Gastrocnemius medialis (tissue), 4 donors: Measurements from ENCODE around the gene TRIM68. TPM values are rescaled to one million over a fixed set of nuclear protein-coding genes. Genes with fewer than 3 reads are reported as not detected.
A peak's percentile ranks its signal among the peaks of the same experiment; 100 is the strongest.

Experiments used
- ATAC-seq, 2 donors: fragments of 150-250 bp; one replicate each; pipeline ENCODE4 v1.9.1; 2016
- DNase-seq, 2 donors: peaks; one replicate each; pipeline ENCODE4 v3.0.0-alpha.2; 2019
- H3K27ac ChIP-seq, 4 donors: fragments of 200-600 bp; sonication (generic); 1 replicate in 1 of 4; 2 replicates in 3 of 4; pipeline ENCODE4 v1.5.1; 2016 to 2018; ENCODE audit warnings: mild to moderate bottlenecking in 2 of 4, moderate library complexity in 1 of 4
- H3K27me3 ChIP-seq, 3 donors: fragments of 200-600 bp; sonication (generic) in 2 of 3; 1 replicate in 1 of 3; 2 replicates in 2 of 3; pipeline versions ENCODE4 v1.5.1 to v1.6.0; 2016 to 2019; ENCODE audit warnings: mild to moderate bottlenecking in 1 of 3, moderate library complexity in 1 of 3
- H3K36me3 ChIP-seq, 2 donors: fragments of 200-600 bp; sonication (generic) in 1 of 2; one replicate each; pipeline ENCODE4 v1.5.1; 2017 to 2018
- H3K4me1 ChIP-seq, 2 donors: fragments of 200-600 bp; sonication (generic) in 1 of 2; one replicate each; pipeline ENCODE4 v1.5.1; 2016 to 2017; ENCODE audit warnings: mild to moderate bottlenecking in 2 of 2
- H3K4me3 ChIP-seq, 4 donors: fragments of 200-600 bp; sonication (generic) in 3 of 4; 1 replicate in 1 of 4; 2 replicates in 3 of 4; pipeline ENCODE4 v1.5.1; 2016 to 2019; ENCODE audit warnings: mild to moderate bottlenecking in 2 of 4
- H3K9me3 ChIP-seq, 3 donors: fragments of 200-600 bp; sonication (generic) in 2 of 3; 1 replicate in 1 of 3; 2 replicates in 2 of 3; pipeline ENCODE4 v1.5.1; 2016 to 2019
- POLR2A ChIP-seq, 2 donors: fragments of 450-650 bp; IDR thresholded peaks; one replicate each; pipeline ENCODE4 v1.6.1; 2017; ENCODE audit warnings: antibody characterized with exemption in 2 of 2, mild to moderate bottlenecking in 2 of 2, moderate library complexity in 2 of 2
- in situ Hi-C, 4 donors: fragments of 200-750 bp; cut with MboI; loops; one replicate each; pipeline versions ENCODE4 v1.15.0 to v1.8.0; 2017; ENCODE audit warnings: low sequenced_read_pairs in 4 of 4
- intact Hi-C: fragments of 100-400 bp; cut with DNase I; formaldehyde crosslinking; loops from one replicate; pipeline ENCODE4 v1.15.1; 2023; ENCODE audit warnings: low total_unique reads
- total RNA-seq, 4 donors: library from RNA; depleted of rRNA; stranded (reverse); fragments of >200 nt; gene quantifications; one replicate each; pipeline versions ENCODE4 v1.1.0 to v1.2.3, GENCODE V29; 2016
- TF ChIP-seq, protein P1 (sequence below), 5 experiments: fragments of 450-650 bp in 3 of 5; fragments of 200-600 bp in 2 of 5; sonication (generic) in 2 of 5; IDR thresholded peaks in 4 of 5; conservative IDR thresholded peaks in 1 of 5; 1 replicate in 4 of 5; 2 replicates in 1 of 5; pipeline ENCODE4 v1.5.1; 2016 to 2019; ENCODE audit warnings: antibody characterized with exemption in 5 of 5, mild to moderate bottlenecking in 3 of 5, moderate library complexity in 3 of 5

The TRIM68 gene
- total RNA-seq, 4 donors from 2014 or later = 5.8 to 6.3 (median 6.0) TPM

DNA sequence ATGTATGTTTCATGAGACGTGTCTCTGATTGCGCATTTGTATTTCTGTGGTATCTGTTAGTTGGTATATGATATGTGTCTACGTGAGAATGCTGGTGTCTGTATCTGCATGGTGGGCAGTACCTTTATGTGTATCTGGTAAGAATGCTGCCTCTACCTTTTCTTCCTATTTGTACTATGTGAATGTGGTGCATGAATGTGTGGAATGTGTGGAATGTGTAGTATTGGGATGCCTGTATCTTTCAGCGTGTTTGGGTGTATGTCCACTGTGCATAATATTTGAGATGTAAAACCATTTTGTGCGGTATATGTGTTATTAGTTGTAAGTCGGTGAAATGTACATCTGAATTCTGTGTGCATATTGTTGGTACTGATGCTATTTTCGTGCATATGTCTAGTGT is 33.5 kb upstream of the TRIM68 start:
- Histone ChIP-seq H3K4me3 (no peak overlapping the region), H3K27me3 (no peaks in the 10 kb centered on the region), H3K4me1 (peaks cover 8 to 14% of the 10 kb centered on the region in 2 donors), H3K27ac (peak overlapping the region in 2 of 4 donors; percentile 41 to 59), H3K36me3 (no peaks in the 10 kb centered on the region), H3K9me3 (no peaks in the 10 kb centered on the region)
- TF ChIP-seq, protein P1, sequence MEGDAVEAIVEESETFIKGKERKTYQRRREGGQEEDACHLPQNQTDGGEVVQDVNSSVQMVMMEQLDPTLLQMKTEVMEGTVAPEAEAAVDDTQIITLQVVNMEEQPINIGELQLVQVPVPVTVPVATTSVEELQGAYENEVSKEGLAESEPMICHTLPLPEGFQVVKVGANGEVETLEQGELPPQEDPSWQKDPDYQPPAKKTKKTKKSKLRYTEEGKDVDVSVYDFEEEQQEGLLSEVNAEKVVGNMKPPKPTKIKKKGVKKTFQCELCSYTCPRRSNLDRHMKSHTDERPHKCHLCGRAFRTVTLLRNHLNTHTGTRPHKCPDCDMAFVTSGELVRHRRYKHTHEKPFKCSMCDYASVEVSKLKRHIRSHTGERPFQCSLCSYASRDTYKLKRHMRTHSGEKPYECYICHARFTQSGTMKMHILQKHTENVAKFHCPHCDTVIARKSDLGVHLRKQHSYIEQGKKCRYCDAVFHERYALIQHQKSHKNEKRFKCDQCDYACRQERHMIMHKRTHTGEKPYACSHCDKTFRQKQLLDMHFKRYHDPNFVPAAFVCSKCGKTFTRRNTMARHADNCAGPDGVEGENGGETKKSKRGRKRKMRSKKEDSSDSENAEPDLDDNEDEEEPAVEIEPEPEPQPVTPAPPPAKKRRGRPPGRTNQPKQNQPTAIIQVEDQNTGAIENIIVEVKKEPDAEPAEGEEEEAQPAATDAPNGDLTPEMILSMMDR (IDR thresholded peaks at IDR 0.05 in 4 of 5, conservative IDR thresholded peaks at IDR 0.05 in 1 of 5) = no peak
- TF ChIP-seq POLR2A (IDR thresholded peaks at IDR 0.05) = no peak
- intact Hi-C loops (no loop called here), in situ Hi-C loops (loop anchor here in 2 of 4 donors (25.0 kb wide), 3 partner anchors 346 to 1171 kb away; partner anchors contain the start of genes OR51L1 (in 1 of the 2) and OR52N2 (in 1 of the 2))
- DNase-seq (no peak), ATAC-seq (no peak)

DNA sequence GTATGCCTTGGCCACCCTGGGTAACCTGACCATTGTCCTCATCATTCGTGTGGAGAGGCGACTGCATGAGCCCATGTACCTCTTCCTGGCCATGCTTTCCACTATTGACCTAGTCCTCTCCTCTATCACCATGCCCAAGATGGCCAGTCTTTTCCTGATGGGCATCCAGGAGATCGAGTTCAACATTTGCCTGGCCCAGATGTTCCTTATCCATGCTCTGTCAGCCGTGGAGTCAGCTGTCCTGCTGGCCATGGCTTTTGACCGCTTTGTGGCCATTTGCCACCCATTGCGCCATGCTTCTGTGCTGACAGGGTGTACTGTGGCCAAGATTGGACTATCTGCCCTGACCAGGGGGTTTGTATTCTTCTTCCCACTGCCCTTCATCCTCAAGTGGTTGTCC is 31.9 kb upstream of the TRIM68 start:
- intact Hi-C loops = loop anchor here (5.0 kb wide), 1 partner anchor 362 kb away; no protein-coding TSS in a partner anchor
- Histone ChIP-seq H3K27ac (no peak overlapping the region), H3K9me3 (no peaks in the 10 kb centered on the region), H3K4me3 (no peak overlapping the region), H3K27me3 (no peaks in the 10 kb centered on the region), H3K4me1 (no peaks in the 10 kb centered on the region), H3K36me3 (no peaks in the 10 kb centered on the region)
- ATAC-seq = no peak
- in situ Hi-C loops = loop anchor here in 3 of 4 donors (10.0 to 25.0 kb wide), 4 partner anchors 185 to 1172 kb away; partner anchors contain the start of genes OR51F2 (in 2 of the 3), OR51L1 (in 1 of the 3) and OR52N2 (in 1 of the 3)
- no peak for DNase-seq
- TF ChIP-seq, protein P1 (IDR thresholded peaks at IDR 0.05 in 4 of 5, conservative IDR thresholded peaks at IDR 0.05 in 1 of 5) = no peak
- no peak for TF ChIP-seq POLR2A (IDR thresholded peaks at IDR 0.05)

DNA sequence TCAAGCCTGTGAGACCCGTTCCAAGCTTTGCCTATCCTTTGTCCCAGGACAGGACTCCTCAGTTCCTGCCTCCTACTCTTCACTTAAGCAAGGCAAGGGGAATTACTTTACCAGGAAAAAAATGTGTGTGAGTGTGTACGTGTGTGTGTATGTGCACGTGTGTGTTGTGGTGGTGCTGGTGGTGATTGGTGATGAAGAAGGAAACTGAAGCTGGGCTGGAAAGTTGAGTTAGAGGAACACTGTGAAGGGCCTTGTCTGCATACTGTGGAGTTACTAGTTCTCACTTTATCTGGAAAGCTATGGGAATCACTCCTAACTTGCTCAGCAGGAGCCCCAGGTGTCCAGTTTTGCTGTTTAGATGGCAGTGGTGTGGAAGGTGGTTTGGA is 29.6 kb upstream of the TRIM68 start:
- ATAC-seq (no peak), DNase-seq (no peak)
- Histone ChIP-seq H3K4me1 (no peaks in the 10 kb centered on the region), H3K27me3 (no peaks in the 10 kb centered on the region), H3K9me3 (no peaks in the 10 kb centered on the region), H3K36me3 (no peaks in the 10 kb centered on the region), H3K27ac (no peak overlapping the region), H3K4me3 (no peak overlapping the region)
- TF ChIP-seq POLR2A (IDR thresholded peaks at IDR 0.05) = no peak
- TF ChIP-seq, protein P1 (IDR thresholded peaks at IDR 0.05 in 4 of 5, conservative IDR thresholded peaks at IDR 0.05 in 1 of 5) = no peak
- intact Hi-C loops = loop anchor here (1.0 to 5.0 kb wide), 3 partner anchors 189 to 1715 kb away; no protein-coding TSS in a partner anchor
- in situ Hi-C loops = loop anchor here in 3 of 4 donors (10.0 to 25.0 kb wide), 4 partner anchors 187 to 1175 kb away; partner anchors contain the start of genes OR51F2 (in 2 of the 3), OR51L1 (in 1 of the 3) and OR52N2 (in 1 of the 3)

DNA sequence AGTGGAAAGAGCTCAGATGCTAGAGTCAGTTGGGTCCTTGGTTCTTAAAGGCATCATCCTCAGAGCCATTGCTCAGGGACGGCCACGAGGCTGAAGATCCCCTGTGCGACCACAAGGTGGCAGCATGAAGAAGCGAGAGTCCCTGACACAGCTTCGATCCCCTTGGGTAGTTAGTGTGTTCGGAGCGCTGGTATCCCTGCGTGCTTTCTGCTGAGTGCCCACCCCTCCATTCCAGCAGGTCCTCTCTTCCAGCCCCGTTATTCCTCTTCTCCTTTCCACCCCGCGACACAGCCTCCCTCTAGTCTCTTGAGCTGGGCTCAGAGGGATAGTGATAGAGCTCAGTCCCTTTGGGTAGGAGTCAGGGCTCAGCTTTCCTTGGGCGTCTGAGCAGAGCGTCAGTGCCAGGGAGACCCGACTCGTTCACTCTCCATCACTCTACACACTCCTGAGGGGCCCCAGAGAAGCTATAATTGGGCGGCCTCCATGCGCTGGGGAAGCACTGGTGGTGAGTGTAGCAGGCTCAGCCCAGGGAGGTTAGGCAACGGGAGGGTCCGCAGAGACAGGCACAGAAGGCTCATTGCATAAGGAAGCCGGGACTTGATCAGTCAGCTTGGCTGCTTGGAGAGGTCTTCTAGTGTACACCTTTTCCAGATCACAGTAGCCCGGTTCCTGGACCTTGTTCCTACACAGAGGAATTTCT is 29.1 kb upstream of the TRIM68 start, which contains the start of gene OR51D1:
Gene OR51D1, plus strand, starts transcription at position 516 of the 700 bp plus-strand sequence. CDS start 2,314 bp downstream, outside the sequence.
- Histone ChIP-seq H3K27ac (no peak within 1 kb of the TSS), H3K4me3 (peak within 1 kb of the TSS; percentile 27 to 49 (median 32)), H3K4me1 (no peaks in the 10 kb centered on the region), H3K9me3 (no peaks in the 10 kb centered on the region), H3K36me3 (no peaks in the 10 kb centered on the region), H3K27me3 (no peaks in the 10 kb centered on the region)
- intact Hi-C loops (loop anchor here (1.0 to 5.0 kb wide), 3 partner anchors 189 to 1716 kb away; no protein-coding TSS in a partner anchor), in situ Hi-C loops (loop anchor here in 3 of 4 donors (10.0 to 25.0 kb wide), 4 partner anchors 188 to 1175 kb away; partner anchors contain the start of genes OR51F2 (in 2 of the 3), OR51L1 (in 1 of the 3) and OR52N2 (in 1 of the 3))
- ATAC-seq = peak; percentile 72 to 88
- TF ChIP-seq, protein P1 (IDR thresholded peaks at IDR 0.05 in 4 of 5, conservative IDR thresholded peaks at IDR 0.05 in 1 of 5) = peak; percentile 42 to 88 (median 77)
- TF ChIP-seq POLR2A (IDR thresholded peaks at IDR 0.05) = no peak
- peak in 1 of 2 donors; percentile 45 for DNase-seq
